ENCODE results near the gene OR2M2.

GRCh38 chr1:248174521-248174920, at the start of gene OR2M2:
- TF ChIP-seq CTCF (conservative IDR thresholded peaks at IDR 0.05; ENCODE audit: low read depth, low read length): no peak
- no peak for TF ChIP-seq EZH2 (IDR thresholded peaks at IDR 0.05; ENCODE audit: borderline replicate concordance, low read depth, low read length, poor library complexity, severe bottlenecking)
